ENCODE data around the gene CFAP57. TPM values are rescaled to one million over a fixed set of nuclear protein-coding genes. Genes with fewer than 3 reads are reported as not detected.

Gene CFAP57
- total RNA-seq, 4 donors from 2014 or later: 0.44 TPM; not detected in 3

DNA sequence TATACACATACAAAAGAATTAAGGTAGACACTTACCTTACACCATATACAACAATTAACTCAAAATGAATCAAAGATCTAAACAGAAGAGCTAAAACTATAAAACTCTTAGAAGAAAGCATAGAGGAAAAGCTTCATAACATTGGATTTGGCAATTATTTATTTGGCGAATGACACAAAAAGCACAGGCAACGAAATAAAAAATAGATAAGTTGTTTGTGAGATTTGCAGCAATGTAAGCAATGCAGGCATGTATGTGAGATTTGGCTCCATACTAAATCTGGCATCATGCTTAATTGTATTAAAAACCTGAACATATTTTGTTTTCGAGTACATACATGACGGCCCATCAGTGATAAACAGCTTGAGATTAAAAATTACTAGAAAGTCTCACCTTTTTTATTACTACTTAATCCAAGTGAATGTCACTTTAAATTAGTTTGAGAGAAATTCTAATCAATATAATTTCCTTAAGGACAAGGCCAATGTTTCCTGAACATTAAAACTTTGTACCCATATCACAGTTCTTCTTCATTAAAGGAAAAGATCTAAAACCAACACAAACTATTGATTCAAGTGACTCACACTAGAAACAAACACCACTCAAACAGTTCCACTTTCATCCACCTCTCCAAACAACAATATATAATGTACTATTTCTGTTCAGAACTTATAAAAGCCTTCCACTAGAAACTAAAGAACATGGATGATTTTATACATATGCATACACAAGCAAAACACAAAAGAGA, 74.5 kb downstream of the CFAP57 start:
- TF ChIP-seq, protein P1, sequence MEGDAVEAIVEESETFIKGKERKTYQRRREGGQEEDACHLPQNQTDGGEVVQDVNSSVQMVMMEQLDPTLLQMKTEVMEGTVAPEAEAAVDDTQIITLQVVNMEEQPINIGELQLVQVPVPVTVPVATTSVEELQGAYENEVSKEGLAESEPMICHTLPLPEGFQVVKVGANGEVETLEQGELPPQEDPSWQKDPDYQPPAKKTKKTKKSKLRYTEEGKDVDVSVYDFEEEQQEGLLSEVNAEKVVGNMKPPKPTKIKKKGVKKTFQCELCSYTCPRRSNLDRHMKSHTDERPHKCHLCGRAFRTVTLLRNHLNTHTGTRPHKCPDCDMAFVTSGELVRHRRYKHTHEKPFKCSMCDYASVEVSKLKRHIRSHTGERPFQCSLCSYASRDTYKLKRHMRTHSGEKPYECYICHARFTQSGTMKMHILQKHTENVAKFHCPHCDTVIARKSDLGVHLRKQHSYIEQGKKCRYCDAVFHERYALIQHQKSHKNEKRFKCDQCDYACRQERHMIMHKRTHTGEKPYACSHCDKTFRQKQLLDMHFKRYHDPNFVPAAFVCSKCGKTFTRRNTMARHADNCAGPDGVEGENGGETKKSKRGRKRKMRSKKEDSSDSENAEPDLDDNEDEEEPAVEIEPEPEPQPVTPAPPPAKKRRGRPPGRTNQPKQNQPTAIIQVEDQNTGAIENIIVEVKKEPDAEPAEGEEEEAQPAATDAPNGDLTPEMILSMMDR (IDR thresholded peaks at IDR 0.05; ENCODE audit: low read depth): no peak

DNA sequence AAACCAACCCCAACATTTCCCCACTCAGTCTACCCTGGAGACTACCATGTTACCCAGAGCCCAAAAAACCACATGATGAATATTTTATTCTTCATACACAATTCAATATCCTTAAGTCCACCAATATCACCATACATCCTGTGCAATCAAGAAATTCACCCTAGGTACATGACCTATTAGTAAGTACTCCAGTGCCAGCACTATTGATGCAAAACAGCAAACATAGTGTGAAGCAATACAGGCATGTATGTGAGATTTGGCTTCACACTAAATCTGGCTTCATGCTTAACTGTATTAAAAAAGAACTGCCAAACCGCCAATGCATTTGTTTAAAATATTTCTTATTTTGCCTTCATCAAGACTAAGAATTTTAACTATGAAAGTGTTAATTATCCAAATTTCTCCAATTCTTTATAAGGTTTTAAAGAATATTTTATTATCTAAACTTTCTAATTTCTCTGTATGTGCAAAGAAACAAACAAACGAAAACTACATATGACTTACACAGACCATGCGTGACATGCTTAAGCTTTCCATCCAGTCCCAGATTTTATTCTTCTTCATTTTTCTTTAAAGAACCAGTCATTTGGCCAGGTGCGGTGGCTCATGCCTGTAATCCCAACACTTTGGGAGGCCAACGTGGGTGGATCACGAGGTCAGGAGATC, 75.3 kb downstream of the CFAP57 start:
- TF ChIP-seq, protein P1 (IDR thresholded peaks at IDR 0.05; ENCODE audit: low read depth): no peak

DNA sequence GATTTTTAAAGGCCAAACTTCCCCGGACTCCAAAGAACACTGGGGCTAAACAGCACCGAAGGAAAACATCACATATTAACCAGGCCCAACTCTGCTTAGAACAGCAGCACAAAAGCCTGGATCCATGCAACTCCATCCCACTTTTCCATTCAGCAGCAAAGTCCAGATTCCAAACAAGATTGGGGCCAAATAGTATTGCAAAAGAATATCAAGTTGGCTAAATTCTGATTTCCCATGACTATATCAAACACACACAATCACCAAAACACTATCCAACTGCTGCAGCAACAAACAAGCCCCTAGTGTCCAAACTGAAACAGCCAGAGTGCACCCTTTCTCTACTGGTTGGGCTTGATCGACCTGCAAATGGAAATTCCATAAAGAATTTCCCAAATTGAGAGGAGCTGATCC, 78.2 kb downstream of the CFAP57 start:
- TF ChIP-seq, protein P1 (IDR thresholded peaks at IDR 0.05; ENCODE audit: low read depth): no peak

DNA sequence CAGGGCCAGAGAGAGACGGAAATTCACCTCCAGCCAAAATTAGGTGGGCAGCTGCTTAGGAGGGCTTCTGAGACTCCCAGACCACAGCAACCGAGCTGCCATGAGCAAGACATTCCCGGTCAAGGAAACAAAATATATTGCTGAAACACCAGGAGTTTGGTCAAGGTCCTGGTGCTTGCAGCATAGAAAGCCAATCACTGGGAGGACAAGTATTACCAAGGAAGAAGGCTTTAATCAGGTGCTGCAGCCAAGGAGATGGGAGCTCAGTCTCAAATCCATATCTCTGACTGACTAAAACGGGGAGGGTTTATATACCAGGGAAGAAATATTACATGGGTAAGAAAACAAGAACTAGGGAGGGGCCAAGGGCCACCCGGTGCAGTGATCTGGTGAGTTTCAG, 78.9 kb downstream of the CFAP57 start:
- TF ChIP-seq, protein P1 (IDR thresholded peaks at IDR 0.05; ENCODE audit: low read depth): no peak

DNA sequence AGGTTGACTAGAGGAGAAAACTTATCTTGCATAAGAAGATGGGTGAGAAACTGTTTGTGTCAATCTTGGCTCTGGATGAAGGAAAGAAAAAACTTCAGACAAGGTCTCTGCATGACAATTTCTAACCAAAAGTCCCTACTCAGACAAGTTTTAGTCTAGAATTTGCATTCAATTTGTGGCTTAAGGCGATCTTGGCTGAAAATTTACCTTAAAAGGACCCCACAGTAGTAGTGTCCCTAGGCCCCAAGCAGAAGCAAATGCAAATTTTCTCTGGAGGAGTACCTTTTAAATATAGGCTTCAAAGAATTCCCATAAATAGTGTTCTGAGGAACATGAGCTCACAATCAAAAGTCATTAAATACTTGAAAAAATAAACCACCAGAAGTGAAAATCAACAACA, 80.1 kb downstream of the CFAP57 start:
- TF ChIP-seq, protein P1 (IDR thresholded peaks at IDR 0.05; ENCODE audit: low read depth): no peak

DNA sequence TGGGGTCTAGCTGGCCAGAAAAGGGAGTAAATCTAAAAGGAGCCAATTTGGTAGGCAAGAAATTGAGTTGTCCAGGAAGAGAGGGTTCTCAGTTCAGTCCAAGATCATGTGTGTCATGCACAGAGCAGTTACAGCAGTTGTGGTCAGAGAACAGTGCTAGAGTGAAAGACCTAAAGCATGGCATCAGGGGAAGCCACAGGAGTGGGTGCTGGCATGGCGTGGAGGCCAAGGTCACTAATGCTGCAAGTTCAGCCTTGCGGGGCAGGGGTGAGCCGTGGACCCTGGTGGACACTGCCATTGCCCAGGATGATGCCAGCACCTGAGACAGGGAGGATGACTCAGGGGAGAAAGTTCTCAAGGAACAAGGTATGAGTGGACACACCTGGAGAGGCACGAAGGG, 81.0 kb downstream of the CFAP57 start:
- TF ChIP-seq, protein P1 (IDR thresholded peaks at IDR 0.05; ENCODE audit: low read depth): no peak

DNA sequence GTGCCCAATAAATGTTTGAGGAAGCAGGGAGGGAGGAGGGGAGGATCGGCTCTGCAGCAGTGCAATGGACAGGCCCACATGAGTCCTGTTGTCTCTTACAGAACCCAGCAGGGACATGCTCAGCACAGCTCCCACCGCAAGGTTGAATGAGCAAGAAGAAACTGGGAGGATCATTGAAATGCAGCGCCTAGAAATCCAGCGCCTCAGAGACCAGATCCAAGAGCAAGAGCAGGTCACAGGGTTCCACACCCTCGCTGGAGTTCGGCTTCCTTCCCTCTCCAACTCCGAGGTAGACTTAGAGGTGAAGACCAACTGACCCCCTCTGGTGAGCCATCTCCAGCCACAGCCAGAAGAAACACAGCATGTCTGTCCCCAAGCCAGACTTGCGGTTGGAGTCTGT, 81.7 kb downstream of the CFAP57 start:
- TF ChIP-seq, protein P1 (IDR thresholded peaks at IDR 0.05; ENCODE audit: low read depth): no peak
